Endothelial cell of hepatic sinusoid (primary cell): ENCODE measurements around the gene PCLAF.
"Not testable (repeated sequence)": the region's sequence is repeated elsewhere in the genome, so short reads cannot be mapped to it uniquely, and the experiment has no call there.

Experiments used
- in situ Hi-C: cut with HindIII; loops from 2 replicates; pipeline ENCODE4 v1.10.0; 2017; ENCODE audit warnings: low sequenced_read_pairs

PCLAF gene, protein sequence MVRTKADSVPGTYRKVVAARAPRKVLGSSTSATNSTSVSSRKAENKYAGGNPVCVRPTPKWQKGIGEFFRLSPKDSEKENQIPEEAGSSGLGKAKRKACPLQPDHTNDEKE

GRCh38 chr15:64381000-64381751 is at the start of gene PCLAF:
PCLAF (minus strand) TSS chr15:64381441; CDS start chr15:64381371, 70 bp downstream.
- in situ Hi-C loops: no loop called here

- in situ Hi-C loops: loop anchor here (5.0 kb wide), 2 partner anchors 72 to 252 kb away; no protein-coding TSS in a partner anchor
These were observed 48.9 kb upstream of the PCLAF start for GRCh38 chr15:64430000-64430735.

GRCh38 chr15:64429448-64429847 is 48.2 kb upstream of the PCLAF start:
- in situ Hi-C loops: no loop called here

- in situ Hi-C loops: no loop called here
These were observed 45.7 kb upstream of the PCLAF start for GRCh38 chr15:64426845-64427465.

- in situ Hi-C loops: no loop called here
These were observed 44.0 kb upstream of the PCLAF start for GRCh38 chr15:64425221-64425620.

DNA sequence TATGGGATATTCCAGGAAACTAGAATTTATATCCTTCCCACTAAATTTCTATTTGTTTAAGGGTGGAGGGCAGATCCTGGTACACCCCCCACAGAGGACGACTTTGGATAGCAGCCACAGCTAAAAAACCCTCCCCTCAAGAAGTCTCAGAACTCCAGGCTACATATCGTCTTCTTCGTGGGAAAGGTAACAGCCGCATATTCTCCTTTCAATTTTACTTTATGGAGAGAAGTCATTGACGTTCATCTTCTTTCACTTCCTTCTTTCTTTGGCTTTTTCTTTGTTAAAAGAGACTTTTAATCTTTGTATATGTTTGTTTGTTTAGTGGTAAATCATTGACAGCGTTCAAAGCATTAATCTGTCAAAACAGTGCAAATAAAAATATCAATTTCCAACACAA is 42.7 kb upstream of the PCLAF start:
- in situ Hi-C loops: no loop called here

GRCh38 chr15:64422697-64423096 is 41.5 kb upstream of the PCLAF start:
- in situ Hi-C loops: no loop called here

DNA sequence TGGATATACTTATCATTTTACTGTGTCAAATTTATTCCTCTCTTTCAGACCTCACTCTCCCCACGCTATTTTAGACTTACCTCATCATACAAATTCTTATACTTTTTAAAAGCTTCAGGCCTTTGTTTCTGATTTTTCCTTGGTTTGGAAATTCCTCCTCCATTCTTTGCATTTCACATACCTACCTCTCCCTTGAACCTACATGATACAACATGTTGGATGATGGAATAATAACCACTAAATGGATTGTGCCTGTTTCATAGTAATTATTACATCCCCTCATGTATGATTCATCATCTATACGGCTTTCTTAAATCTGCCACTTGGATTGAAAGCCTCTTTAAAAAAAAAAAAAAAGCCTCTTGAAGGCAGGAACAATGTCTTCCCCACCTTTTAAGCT is 31.0 kb upstream of the PCLAF start:
- in situ Hi-C loops: no loop called here

DNA sequence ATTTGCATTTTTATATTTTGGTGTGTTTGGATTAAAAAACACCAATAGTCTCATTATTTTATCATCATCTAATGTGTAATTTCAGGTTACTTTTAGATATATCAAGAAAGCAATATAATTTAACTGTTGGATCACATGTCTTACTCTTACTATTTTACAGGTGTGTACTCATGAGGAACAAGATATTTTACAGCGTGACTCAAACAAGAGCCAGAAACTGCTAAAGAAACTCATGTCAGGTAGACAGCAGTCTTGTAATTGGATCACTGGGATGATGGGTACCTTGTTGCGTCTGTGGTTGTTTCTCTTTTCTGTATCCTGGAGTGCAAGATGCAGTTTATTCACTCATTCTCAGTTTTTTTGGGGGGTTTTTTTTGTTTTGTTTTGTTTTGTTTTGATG is 19.3 kb upstream of the PCLAF start:
- in situ Hi-C loops: no loop called here

GRCh38 chr15:64398575-64398974 is 17.3 kb upstream of the PCLAF start:
- in situ Hi-C loops: no loop called here

GRCh38 chr15:64396789-64397188 is 15.5 kb upstream of the PCLAF start:
- in situ Hi-C loops: no loop called here

DNA sequence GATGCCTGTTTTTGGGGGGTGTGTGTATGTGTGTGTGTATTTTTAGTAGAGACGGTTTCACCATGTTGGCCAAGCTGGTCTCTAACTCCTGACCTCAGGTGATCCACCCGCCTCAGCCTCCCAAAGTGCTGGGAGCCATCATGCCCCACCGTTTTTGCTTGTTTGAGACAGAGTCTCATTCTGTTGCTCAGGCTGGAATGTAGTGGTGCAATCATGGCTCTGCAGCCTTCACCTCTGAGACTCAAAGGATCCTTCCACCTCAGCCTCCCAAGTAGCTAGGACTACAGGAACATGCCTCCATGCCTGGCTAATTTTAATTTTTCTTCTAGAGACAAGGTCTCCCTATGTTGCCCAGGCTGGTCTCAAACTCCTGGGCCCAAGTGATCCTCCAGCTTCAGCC is 11.2 kb upstream of the PCLAF start:
- in situ Hi-C loops: not testable (repeated sequence)

DNA sequence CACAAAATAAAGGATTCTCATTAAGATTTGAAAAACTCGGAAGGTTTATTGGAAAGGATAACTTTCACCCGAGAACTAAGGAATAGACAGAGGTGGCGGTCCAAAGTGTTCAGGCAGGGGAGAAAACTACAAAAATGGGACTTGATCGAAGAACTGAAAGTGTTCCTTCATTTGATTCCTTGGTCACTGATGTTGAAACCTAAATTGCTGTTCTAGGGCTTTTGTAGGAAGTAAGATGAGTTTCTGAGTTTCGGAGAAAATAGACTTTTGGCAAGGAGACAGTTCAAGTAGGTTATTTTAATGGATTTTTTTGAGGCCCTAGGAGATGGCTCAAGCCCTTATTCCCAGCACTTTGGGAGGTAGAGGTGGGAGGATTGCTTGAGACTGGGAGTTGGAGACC is 7.8 kb upstream of the PCLAF start:
- in situ Hi-C loops: no loop called here

DNA sequence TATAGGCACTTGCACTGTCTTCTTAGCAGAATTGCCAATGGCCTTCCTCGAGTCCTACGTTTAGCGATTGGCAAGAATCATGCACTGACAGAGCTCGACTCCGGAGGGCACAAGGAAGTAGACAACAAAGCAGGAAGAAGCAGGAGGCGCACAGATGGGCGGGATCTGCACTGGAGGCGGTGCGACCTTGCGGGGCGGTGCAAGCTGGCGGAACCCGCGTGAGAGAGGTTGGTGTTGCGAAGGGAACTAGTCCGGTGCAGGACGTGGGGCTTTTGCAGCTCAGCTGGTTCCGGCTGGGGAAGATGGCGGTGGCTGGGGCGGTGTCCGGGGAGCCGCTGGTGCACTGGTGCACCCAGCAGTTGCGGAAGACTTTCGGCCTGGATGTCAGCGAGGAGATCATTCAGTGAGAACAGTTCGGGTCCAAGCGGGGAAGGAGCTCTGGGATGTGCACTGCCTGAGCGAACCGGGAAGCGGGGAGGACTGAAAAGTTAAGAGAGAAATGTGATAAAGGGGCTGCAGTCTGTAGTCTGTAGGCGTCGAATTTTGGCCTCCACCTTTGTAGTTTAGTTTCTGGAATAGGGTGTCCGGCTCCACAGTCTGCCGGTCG is 6.4 kb upstream of the PCLAF start, which contains the start of gene TRIP4:
TSS of gene TRIP4 (plus strand) at position 275 of the 607 bp plus-strand sequence. CDS start at position 303, 28 bp downstream.
- in situ Hi-C loops: no loop called here

GRCh38 chr15:64386291-64386690 is 5.0 kb upstream of the PCLAF start:
- in situ Hi-C loops: no loop called here

DNA sequence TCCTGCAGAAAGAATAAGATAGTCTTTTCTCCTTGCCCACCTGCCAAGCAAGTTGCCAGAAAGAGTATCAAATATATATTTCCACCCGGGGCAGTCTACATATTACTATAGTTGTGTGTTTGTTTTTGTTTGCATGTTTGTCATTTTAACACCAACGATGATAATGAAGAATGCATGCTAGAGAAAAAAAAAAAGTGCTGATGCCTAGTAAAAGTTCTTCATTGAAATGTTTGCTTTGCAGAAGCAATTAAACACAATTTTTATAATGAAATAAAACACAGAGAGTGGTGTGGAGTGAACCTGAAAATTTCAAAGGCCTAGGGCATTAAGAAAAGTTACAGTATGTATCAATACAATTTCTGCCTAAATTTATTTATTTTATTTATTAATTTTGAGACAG is 2.5 kb upstream of the PCLAF start:
- in situ Hi-C loops: no loop called here

DNA sequence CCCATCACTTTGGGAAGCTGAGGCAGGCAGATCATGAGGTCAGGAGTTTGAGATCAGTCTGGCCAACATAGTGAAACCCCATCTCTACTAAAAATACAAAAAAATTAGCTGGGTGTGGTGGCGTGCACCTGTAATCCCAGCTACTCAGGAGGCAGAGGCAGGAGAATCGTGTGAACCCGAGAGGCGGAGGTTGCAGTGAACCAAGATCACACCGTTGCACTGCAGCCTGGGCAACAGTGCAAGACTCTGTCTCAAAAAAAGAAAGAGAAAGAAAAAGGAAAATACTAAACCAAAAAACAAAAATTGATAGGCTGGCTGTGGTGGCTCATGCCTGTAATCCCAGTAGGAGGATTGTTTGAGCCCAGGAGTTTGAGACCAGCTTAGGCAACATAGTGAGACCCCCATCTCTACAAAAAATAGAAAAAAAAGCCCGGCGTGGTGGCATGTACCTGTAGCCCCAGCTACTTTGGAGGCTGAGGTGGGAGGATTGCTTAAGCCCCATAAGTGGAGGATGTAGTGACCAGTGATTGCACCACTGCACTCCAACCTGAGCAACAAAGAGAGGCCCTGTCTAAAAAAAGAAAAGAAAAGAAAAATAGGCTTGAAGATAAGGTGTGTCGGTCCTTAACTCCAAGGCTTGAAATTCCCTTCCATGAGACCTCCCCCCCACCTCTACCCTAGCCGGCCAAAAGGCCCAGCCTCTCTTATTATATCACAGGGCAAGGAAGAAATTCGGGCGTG is 941 bp downstream of the PCLAF start:
- in situ Hi-C loops: not testable (repeated sequence)

DNA sequence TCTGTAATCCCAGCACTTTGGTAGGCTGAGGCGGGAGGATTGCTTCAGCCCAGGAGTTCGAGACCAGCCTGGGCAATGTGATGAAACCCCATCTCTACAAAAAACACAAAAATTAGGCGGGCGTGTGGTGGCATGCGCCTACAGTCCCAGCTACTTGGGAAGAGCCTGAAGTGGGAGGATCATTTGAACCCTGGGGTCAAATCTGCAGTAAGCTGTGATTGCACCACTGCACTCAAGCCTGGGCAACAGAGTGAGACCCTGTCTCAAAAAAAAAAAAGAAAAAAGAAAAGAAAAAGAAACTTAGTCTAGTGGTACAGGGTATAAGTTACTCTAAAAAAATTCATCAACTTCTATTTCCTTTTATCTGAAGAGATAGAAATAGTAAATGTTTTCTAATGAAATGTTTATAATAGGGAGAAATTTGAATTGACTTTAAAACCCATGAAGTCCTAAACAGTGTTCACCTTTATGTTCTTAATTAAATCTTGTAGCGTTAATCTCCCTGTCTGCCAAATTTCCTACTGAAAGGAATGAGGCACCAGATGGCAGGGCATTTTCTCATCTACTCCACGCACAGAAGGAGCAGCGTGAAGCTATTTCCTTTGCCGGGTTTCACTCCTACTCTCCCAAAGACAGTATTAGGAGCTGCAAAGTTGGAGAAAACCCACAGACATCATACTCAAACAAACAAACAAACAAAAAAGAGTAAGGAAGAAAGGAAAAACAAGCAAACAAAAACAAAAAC is 1.9 kb downstream of the PCLAF start:
- in situ Hi-C loops: no loop called here

- in situ Hi-C loops: no loop called here
These were observed 7.9 kb downstream of the PCLAF start for GRCh38 chr15:64373360-64373759.

GRCh38 chr15:64371383-64371782 is 9.9 kb downstream of the PCLAF start:
- in situ Hi-C loops: not testable (repeated sequence)
